ENCODE results near the gene FUZ.

Gene FUZ

DNA sequence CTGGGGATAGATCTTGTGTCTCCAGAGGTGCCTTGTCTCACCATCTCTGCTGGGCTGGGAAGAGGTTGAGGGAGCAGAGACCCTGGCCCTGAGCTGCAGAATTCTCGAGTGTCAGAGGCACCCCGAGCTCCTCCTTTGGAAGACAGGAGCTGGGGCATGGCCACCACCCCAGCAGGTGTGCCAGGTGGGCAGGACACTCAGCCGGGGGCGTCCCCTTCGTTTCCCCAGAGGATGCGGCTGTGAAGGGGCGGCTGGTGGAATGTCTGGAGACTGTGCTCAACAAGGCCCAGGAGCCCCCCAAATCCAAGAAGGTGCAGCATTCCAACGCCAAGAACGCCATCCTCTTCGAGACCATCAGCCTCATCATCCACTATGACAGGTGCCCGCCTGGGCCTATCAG lies 14.5 kb downstream of the FUZ start:
- TF ChIP-seq, protein P1, sequence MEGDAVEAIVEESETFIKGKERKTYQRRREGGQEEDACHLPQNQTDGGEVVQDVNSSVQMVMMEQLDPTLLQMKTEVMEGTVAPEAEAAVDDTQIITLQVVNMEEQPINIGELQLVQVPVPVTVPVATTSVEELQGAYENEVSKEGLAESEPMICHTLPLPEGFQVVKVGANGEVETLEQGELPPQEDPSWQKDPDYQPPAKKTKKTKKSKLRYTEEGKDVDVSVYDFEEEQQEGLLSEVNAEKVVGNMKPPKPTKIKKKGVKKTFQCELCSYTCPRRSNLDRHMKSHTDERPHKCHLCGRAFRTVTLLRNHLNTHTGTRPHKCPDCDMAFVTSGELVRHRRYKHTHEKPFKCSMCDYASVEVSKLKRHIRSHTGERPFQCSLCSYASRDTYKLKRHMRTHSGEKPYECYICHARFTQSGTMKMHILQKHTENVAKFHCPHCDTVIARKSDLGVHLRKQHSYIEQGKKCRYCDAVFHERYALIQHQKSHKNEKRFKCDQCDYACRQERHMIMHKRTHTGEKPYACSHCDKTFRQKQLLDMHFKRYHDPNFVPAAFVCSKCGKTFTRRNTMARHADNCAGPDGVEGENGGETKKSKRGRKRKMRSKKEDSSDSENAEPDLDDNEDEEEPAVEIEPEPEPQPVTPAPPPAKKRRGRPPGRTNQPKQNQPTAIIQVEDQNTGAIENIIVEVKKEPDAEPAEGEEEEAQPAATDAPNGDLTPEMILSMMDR (IDR thresholded peaks at IDR 0.05; ENCODE audit: low read depth, low read length), result no peak
- no peak overlapping the region for H3K4me3 ChIP-seq (ENCODE audit: low read depth, low read length)

DNA sequence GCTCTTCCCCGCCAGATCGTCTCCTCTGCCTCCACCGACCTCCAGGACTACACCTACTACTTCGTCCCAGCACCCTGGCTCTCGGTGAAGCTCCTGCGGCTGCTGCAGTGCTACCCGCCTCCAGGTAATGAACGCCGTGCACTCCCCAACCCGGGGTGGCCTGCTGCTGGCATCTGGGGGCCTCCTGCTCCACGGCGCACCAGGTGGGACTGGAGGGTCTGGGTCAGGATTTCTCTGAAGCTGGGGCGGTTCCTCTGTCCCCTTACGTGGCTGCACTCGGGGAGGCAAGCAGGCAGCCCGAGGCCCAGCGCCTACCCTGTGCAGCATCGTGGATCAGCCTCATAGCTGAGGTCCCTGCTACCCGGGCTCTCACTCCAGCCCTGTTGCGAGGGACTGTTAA lies 17.5 kb downstream of the FUZ start:
- TF ChIP-seq, protein P1 (IDR thresholded peaks at IDR 0.05; ENCODE audit: low read depth, low read length), result no peak

DNA sequence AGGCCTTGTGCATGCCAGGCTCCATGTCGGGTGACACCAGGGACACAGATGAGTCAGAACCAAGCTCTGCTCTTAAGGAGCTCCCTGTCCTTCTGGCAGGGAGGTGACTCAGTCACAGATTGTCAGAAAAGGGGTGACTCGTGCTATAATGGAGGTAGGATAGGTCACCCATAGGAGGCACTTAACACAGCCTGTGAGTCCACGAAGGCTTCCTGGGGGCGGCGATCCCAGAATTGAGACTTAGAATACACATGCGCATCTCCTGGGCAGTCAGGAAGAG lies 19.6 kb downstream of the FUZ start:
- TF ChIP-seq, protein P1 (IDR thresholded peaks at IDR 0.05; ENCODE audit: low read depth, low read length), result no peak
- no peak overlapping the region for H3K4me3 ChIP-seq (ENCODE audit: low read depth, low read length)

More for the DNA sequence above, 17.5 kb downstream of the FUZ start:
- H3K4me3 ChIP-seq (ENCODE audit: low read depth, low read length), result no peak overlapping the region

DNA sequence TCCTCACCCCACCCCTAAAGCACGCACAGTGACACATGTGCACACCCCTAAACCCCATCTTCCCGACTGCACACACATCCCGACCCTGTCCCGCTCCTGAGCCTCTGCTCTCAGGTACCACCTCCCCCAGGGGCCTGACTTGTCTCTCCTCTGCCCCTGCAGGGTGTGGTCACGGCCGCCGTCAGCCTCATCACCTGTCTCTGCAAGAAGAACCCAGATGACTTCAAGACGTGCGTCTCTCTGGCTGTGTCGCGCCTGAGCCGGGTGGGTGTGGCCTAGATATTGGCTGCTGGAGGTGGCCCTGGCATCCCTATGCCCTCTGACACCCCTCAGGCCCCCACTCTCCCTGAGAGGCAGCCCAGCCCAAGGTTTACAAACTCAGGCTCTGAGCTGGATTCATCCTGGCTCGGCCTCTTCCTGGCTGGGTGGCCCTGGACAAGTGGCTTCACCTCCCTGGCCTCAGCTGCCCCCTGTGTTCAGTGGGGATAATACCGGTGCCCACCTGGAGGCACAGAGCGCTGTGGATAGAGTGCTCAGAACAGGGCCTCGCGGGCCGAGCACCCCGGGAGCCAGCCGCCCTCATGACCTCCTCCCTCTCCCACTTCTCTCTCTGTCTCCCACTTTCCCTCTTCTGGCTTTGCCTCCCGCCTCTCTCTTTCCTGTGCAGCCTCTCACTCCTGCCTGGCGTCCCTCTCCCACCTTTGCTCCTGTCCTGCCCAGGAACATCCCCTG lies 20.1 kb downstream of the FUZ start:
- TF ChIP-seq, protein P1 (IDR thresholded peaks at IDR 0.05; ENCODE audit: low read depth, low read length), result no peak
- H3K4me3 ChIP-seq (ENCODE audit: low read depth, low read length), result no peak overlapping the region

DNA sequence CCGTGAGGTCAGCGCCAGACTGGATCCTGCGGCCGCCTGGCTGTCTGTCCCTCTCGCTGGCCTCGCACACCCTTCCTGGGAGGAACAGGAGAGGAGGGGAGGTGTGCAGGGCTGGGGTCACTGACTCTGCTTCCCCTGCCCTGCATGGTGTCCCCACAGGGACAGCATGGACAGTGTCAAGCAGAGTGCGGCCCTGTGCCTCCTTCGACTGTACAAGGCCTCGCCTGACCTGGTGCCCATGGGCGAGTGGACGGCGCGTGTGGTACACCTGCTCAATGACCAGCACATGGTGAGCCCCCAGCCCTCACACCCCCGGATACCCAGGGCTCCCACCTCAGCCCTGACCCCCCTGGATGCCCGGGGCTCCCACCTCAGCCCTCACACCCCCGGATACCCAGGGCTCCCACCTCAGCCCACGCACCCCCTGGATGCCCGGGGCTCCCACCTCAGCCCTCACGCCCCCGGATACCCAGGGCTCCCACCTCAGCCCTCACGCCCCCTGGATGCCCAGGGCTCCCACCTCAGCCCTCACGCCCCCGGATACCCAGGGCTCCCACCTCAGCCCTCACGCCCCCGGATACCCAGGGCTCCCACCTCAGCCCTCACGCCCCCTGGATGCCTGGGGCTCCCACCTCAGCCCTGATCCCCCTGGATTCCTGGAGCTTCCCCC lies 21.2 kb downstream of the FUZ start:
- no peak overlapping the region for H3K4me3 ChIP-seq (ENCODE audit: low read depth, low read length)

DNA sequence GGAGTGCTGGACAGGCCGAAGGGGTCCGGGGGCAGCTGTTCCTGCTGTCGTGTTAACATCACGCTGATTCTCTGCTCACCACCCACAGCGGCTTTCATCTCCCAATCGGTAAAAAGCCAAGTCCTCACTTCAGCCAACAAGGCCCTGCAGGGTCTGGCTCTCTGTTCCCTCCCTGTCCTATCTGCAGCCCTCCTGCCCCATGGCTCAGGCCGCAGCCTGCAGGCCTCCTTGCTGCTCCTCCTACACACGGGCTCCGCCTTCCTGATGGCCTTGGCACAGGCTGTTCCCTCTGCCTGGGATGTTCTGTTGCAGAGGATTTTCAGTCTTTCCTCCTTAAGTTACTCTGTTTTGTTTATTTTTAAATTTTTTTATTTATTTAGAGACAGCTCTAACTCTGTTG lies 22.2 kb downstream of the FUZ start:
- TF ChIP-seq, protein P1 (IDR thresholded peaks at IDR 0.05; ENCODE audit: low read depth, low read length), result no peak
- no peak overlapping the region for H3K4me3 ChIP-seq (ENCODE audit: low read depth, low read length)

More for the DNA sequence above, 21.2 kb downstream of the FUZ start:
- TF ChIP-seq, protein P1 (IDR thresholded peaks at IDR 0.05; ENCODE audit: low read depth, low read length), result no peak

DNA sequence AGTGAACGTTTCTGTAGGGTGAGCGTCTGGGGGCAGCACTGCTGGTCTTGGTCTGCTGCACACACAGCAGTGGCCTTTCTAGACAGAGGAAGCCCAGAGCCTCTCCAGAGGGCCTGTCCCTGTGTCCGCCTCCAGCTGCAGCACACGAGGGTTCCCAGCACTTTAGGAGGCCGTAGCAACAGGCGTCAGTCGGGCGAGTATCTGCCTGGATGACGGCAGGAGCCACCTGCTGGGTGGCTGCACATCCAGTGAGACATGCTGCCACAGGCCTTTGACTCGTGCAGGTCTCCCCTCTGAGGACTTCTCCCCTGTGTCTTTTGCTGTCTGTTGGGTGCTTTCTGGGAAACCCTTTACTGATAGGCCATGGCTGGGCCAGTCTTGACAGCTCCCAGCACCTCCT lies 24.2 kb downstream of the FUZ start:
- no peak overlapping the region for H3K4me3 ChIP-seq (ENCODE audit: low read depth, low read length)
- TF ChIP-seq, protein P1 (IDR thresholded peaks at IDR 0.05; ENCODE audit: low read depth, low read length), result no peak
